Prostate gland (tissue), 2 donors: ENCODE measurements around the gene CST11. TPM values are rescaled to one million over a fixed set of nuclear protein-coding genes. Genes with fewer than 3 reads are reported as not detected.
A peak's percentile ranks its signal among the peaks of the same experiment; 100 is the strongest.

Experiments
- DNase-seq: peaks from one replicate; pipeline ENCODE4 v3.0.0-alpha.2; 2019; ENCODE audit warnings: low spot score
- H3K27ac ChIP-seq, 2 donors: fragments of 200-600 bp; sonication (generic); 2 replicates each; pipeline ENCODE4 v1.5.1; 2017 to 2019
- H3K27me3 ChIP-seq: fragments of 200-600 bp; sonication (generic); replicated peaks from 2 replicates; pipeline ENCODE4 v1.5.1; 2019; ENCODE audit not compliant: insufficient read depth
- H3K36me3 ChIP-seq, 2 donors: fragments of 200-600 bp; sonication (generic); 1 replicate in 1 of 2; 2 replicates in 1 of 2; pipeline versions ENCODE4 v1.5.1 to v1.8.1; 2017 to 2019
- H3K4me1 ChIP-seq: fragments of 200-600 bp; sonication (generic); replicated peaks from 2 replicates; pipeline ENCODE4 v1.5.1; 2019
- H3K4me3 ChIP-seq, 2 donors: fragments of 200-600 bp; sonication (generic); 2 replicates each; pipeline ENCODE4 v1.5.1; 2017 to 2019
- H3K9me3 ChIP-seq: fragments of 200-600 bp; sonication (generic); 2 replicates; pipeline ENCODE4 v1.5.1; 2017
- CTCF ChIP-seq, 4 experiments: fragments of 200-600 bp in 2 of 4; fragments of 450-650 bp in 2 of 4; sonication (generic) in 2 of 4; IDR thresholded peaks; 1 replicate in 3 of 4; 2 replicates in 1 of 4; pipeline ENCODE4 v1.5.1; 2016 to 2019; ENCODE audit warnings: antibody characterized with exemption in 4 of 4, mild to moderate bottlenecking in 2 of 4, moderate library complexity in 2 of 4
- POLR2A ChIP-seq: fragments of 450-650 bp; IDR thresholded peaks from one replicate; pipeline ENCODE4 v1.6.1; 2016; ENCODE audit warnings: antibody characterized with exemption, mild to moderate bottlenecking
- POLR2AphosphoS5 ChIP-seq: sonication (generic); formaldehyde crosslinking; IDR thresholded peaks from one replicate; pipeline ENCODE4 v1.6.1; 2017; ENCODE audit warnings: antibody characterized with exemption
- WGBS: methylation state at CpG from one replicate; pipeline ENCODE4 v1.1.5; 2018; 5-methylcytosine and 5-hydroxymethylcytosine counted together
- intact Hi-C: fragments of 100-400 bp; cut with DNase I; formaldehyde crosslinking; loops from one replicate; pipeline ENCODE4 v1.14.2; 2022
- total RNA-seq, 2 donors: library from RNA; depleted of rRNA; stranded (reverse); fragments of >200 nt; gene quantifications; one replicate each; pipeline ENCODE4 v1.1.0, GENCODE V29; 2016

Gene CST11
- total RNA-seq, 2 donors from 2014 or later: not detected

- Histone ChIP-seq H3K27ac (peak overlapping the region in 1 of 2 donors; percentile 26), H3K4me3 (no peak overlapping the region), H3K27me3 (no peaks in the 10 kb centered on the region), H3K4me1 (no peaks in the 10 kb centered on the region), H3K9me3 (no peaks in the 10 kb centered on the region), H3K36me3 (no peaks in the 10 kb centered on the region)
- WGBS: 48% methylated on average over 3 of the region's 3 CpGs
- no peak for DNase-seq
- intact Hi-C loops: no loop called here
- no peak for TF ChIP-seq POLR2AphosphoS5
- no peak for TF ChIP-seq POLR2A
- TF ChIP-seq CTCF (IDR thresholded peaks at IDR 0.05): no peak
Measured at GRCh38 chr20:23436681-23437080, 16.0 kb downstream of the CST11 start.

DNA sequence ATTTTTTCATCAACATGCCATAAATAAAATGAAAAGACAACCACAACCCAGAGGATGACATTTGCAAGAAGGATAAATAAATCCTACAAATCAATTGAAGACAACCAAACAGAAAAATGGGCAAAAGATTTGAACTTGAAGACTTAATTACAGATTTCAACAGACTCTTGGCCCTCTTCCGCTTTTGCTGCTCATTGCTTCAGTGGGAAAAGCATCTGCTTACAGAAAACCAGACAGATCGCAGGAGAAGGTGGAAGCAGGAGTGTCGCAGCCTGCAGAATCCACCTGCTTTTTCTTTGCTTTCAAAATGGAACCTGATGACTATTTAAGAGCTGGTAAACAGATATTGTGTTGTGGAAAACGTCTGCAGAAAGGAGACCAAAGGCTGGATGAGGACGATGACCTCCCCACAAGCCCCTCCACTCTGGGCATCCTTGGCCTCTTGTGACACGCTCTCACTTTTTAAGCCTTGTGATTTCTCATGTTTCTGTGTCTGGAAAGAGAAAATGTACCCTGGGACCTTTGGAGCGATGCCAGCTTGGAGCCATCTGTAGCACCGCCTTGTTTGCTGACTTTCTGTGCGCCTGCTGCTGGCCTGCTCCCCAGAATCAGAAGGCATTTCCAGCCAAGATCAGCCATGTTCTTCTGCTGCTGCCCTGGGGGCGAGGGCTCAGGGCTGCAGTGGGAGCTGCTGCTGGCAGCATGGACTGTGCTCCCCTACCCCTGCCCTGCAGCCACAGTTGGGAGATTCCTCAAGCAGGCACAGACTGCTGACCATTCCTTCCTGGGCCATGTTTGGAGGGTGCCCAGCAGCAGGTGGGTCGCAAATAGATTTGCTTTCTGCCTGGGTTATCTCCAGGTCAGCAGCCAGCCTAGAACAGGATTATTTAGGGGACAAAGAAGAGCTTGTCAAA is 16.8 kb downstream of the CST11 start:
- intact Hi-C loops: no loop called here
- TF ChIP-seq POLR2A: no peak
- peak; percentile 44 for TF ChIP-seq POLR2AphosphoS5
- Histone ChIP-seq H3K4me3 (no peak overlapping the region), H3K4me1 (no peaks in the 10 kb centered on the region), H3K9me3 (no peaks in the 10 kb centered on the region), H3K36me3 (no peaks in the 10 kb centered on the region), H3K27me3 (no peaks in the 10 kb centered on the region), H3K27ac (no peak overlapping the region)
- DNase-seq: peak; percentile 58
- 43% methylated on average over 11 of the region's 11 CpGs for WGBS

GRCh38 chr20:23434521-23435313 is 18.0 kb downstream of the CST11 start:
- H3K4me1 ChIP-seq: no peaks in the 10 kb centered on the region
- TF ChIP-seq CTCF (IDR thresholded peaks at IDR 0.05) (no peak), POLR2A (no peak), POLR2AphosphoS5 (no peak)
- 87% methylated on average over 7 of the region's 7 CpGs for WGBS
- no peak overlapping the region for H3K4me3 ChIP-seq
- no peaks in the 10 kb centered on the region for H3K9me3 ChIP-seq
- intact Hi-C loops: no loop called here
- no peak overlapping the region for H3K27ac ChIP-seq
- H3K36me3 ChIP-seq: no peaks in the 10 kb centered on the region
- DNase-seq: no peak
- no peaks in the 10 kb centered on the region for H3K27me3 ChIP-seq

GRCh38 chr20:23433628-23434027 is 19.0 kb downstream of the CST11 start:
- H3K27me3 ChIP-seq: no peaks in the 10 kb centered on the region
- H3K9me3 ChIP-seq: no peaks in the 10 kb centered on the region
- intact Hi-C loops: no loop called here
- no peak for DNase-seq
- H3K4me3 ChIP-seq: no peak overlapping the region
- no peaks in the 10 kb centered on the region for H3K4me1 ChIP-seq
- WGBS: 83% methylated on average over 3 of the region's 3 CpGs
- no peak overlapping the region for H3K27ac ChIP-seq
- no peak for TF ChIP-seq POLR2AphosphoS5
- no peak for TF ChIP-seq CTCF (IDR thresholded peaks at IDR 0.05)
- TF ChIP-seq POLR2A: no peak
- H3K36me3 ChIP-seq: no peaks in the 10 kb centered on the region

DNA sequence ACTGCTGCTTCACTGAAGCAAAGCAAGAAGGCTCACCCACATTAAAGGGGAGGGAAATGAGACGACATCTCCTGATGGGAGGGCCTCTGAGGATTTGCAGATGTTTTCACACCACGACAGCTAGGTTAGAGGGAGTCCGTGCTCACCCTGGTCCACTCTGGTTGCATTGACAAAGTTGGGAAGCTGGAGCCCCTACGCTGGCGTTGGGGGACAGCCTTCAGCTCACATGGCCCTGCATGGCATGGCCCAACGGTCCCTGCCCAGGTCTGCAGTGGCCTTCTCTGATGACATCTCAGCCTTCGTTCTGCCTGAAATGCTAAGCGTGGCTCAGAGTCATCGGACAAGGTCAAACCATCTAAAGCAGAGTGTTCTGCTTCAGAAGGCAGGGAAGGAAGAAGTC is 27.5 kb downstream of the CST11 start:
- H3K36me3 ChIP-seq: no peaks in the 10 kb centered on the region
- no peaks in the 10 kb centered on the region for H3K4me1 ChIP-seq
- H3K27ac ChIP-seq: no peak overlapping the region
- WGBS: 90% methylated on average over 9 of the region's 9 CpGs
- TF ChIP-seq POLR2AphosphoS5: no peak
- no peak for TF ChIP-seq CTCF (IDR thresholded peaks at IDR 0.05)
- no peak for TF ChIP-seq POLR2A
- H3K4me3 ChIP-seq: no peak overlapping the region
- no peaks in the 10 kb centered on the region for H3K9me3 ChIP-seq
- no peak for DNase-seq
- intact Hi-C loops: loop anchor here (10.0 kb wide), 1 partner anchor 210 kb away; the partner anchor contains the start of gene CST3
- no peaks in the 10 kb centered on the region for H3K27me3 ChIP-seq
